DOHH2 (cell line): ENCODE results near the gene SYVN1.

ENCODE experiments used
- EZH2phosphoT487 ChIP-seq: fragments of 200-600 bp; sonication (generic); IDR thresholded peaks from 2 replicates; pipeline ENCODE4 v1.6.1; 2017; ENCODE audit warnings: borderline replicate concordance, mild to moderate bottlenecking, antibody characterized with exemption, low read length, moderate library complexity, mixed read lengths
- TF ChIP-seq, protein P1 (sequence below): fragments of 200-600 bp; sonication (generic); IDR thresholded peaks from one replicate; pipeline ENCODE4 v1.5.1; 2014; ENCODE audit warnings: antibody characterized with exemption, mild to moderate bottlenecking, low read depth, low read length; ENCODE audit not compliant: poor library complexity, severe bottlenecking

DNA sequence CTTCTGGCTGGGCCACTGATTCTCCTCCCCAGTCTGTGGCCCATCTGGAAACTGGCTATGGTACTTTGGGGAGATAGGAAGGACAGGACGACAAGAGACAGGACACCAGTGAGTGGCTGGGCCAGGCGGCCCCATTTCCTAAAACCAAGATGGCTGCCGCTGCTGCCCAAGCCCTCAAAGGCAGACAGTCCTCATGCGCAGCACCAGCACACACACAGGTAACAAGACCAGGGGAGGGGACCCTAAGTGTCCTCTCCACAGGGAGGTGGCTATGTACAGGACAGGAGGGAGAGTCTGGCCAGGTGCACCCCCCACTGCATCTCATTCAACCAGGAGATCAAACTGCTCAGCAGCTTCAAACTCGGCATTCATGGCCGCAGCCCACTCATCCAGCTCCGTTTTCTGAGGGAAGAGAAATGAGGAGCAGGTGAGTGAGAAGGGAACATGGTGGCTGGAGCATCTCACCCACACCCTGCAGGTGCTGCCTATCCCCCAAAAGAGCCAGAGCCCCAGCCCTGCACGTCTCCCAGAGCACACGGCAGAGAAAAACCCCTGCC is 55.5 kb downstream of the SYVN1 start:
- TF ChIP-seq, protein P1, sequence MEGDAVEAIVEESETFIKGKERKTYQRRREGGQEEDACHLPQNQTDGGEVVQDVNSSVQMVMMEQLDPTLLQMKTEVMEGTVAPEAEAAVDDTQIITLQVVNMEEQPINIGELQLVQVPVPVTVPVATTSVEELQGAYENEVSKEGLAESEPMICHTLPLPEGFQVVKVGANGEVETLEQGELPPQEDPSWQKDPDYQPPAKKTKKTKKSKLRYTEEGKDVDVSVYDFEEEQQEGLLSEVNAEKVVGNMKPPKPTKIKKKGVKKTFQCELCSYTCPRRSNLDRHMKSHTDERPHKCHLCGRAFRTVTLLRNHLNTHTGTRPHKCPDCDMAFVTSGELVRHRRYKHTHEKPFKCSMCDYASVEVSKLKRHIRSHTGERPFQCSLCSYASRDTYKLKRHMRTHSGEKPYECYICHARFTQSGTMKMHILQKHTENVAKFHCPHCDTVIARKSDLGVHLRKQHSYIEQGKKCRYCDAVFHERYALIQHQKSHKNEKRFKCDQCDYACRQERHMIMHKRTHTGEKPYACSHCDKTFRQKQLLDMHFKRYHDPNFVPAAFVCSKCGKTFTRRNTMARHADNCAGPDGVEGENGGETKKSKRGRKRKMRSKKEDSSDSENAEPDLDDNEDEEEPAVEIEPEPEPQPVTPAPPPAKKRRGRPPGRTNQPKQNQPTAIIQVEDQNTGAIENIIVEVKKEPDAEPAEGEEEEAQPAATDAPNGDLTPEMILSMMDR: no peak
- no peak for TF ChIP-seq EZH2phosphoT487
